Suprapubic skin (tissue), 4 donors: ENCODE results near the gene CCDC159. TPM values are rescaled to one million over a fixed set of nuclear protein-coding genes. Genes with fewer than 3 reads are reported as not detected.
"Not testable (repeated sequence)": the region's sequence is repeated elsewhere in the genome, so short reads cannot be mapped to it uniquely, and the experiment has no call there.

ENCODE experiments used
- DNase-seq, 2 donors: peaks; one replicate each; pipeline ENCODE4 v3.0.0-alpha.2; 2019; ENCODE audit warnings: low spot score in 2 of 2
- H3K27ac ChIP-seq: fragments of 200-600 bp; sonication (generic); one replicate; pipeline ENCODE4 v1.5.1; 2019
- H3K27me3 ChIP-seq: fragments of 200-600 bp; sonication (generic); one replicate; pipeline ENCODE4 v1.5.1; 2019
- H3K36me3 ChIP-seq: fragments of 200-600 bp; sonication (generic); one replicate; pipeline ENCODE4 v1.5.1; 2019
- H3K4me1 ChIP-seq: fragments of 200-600 bp; sonication (generic); one replicate; pipeline ENCODE4 v1.5.1; 2019
- H3K4me3 ChIP-seq: fragments of 200-600 bp; sonication (generic); one replicate; pipeline ENCODE4 v1.5.1; 2019; ENCODE audit warnings: mild to moderate bottlenecking
- H3K9me3 ChIP-seq: fragments of 200-600 bp; sonication (generic); one replicate; pipeline ENCODE4 v1.5.1; 2019
- EP300 ChIP-seq: sonication (generic); formaldehyde crosslinking; IDR thresholded peaks from one replicate; pipeline ENCODE4 v1.6.1; 2017; ENCODE audit warnings: antibody characterized with exemption
- POLR2A ChIP-seq, 2 donors: fragments of 450-650 bp; IDR thresholded peaks; one replicate each; pipeline ENCODE4 v1.6.1; 2017; ENCODE audit warnings: antibody characterized with exemption in 2 of 2, mild to moderate bottlenecking in 2 of 2, moderate library complexity in 2 of 2
- POLR2AphosphoS5 ChIP-seq, 3 donors: sonication (generic); formaldehyde crosslinking; IDR thresholded peaks; one replicate each; pipeline ENCODE4 v1.6.1; 2017; ENCODE audit warnings: antibody characterized with exemption in 3 of 3
- WGBS: methylation state at CpG from one replicate; pipeline ENCODE4 v1.1.5; 2018; 5-methylcytosine and 5-hydroxymethylcytosine counted together
- total RNA-seq, 4 donors: library from RNA; depleted of rRNA; stranded (reverse); fragments of >200 nt; gene quantifications; one replicate each; pipeline ENCODE4 v1.1.0, GENCODE V29; 2016
- TF ChIP-seq, protein P1 (sequence below), 2 donors: fragments of 200-600 bp in 1 of 2; fragments of 450-650 bp in 1 of 2; sonication (generic) in 1 of 2; IDR thresholded peaks; one replicate each; pipeline ENCODE4 v1.5.1; 2016 to 2019; ENCODE audit warnings: antibody characterized with exemption in 2 of 2, mild to moderate bottlenecking in 1 of 2, moderate library complexity in 1 of 2

Gene CCDC159
- total RNA-seq, 4 donors from 2014 or later = 8.0 to 58.3 (median 14.3) TPM

DNA sequence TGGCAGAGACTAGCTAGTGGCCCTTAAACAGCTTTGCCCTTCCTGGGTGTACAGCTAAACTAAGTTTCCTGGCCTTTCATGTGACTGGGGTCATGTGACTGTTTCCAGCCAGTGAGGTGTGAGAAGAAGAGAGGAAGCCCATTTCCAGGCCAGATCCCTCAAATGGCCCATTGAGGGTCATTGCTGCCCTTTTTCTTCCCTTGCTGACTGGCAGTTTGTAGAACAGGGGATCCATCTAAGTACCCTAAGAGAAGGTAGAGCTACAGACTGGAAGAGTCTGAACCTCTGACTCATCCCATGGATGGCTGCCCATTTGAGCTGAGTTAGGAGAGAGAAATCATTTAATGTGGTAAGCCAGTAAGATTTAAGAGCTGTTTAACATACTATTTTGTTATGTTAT is 30.9 kb downstream of the CCDC159 start:
- Histone ChIP-seq H3K4me1 (peaks cover 63% of the 10 kb centered on the region), H3K36me3 (no peaks in the 10 kb centered on the region), H3K27me3 (peaks cover 5% of the 10 kb centered on the region), H3K27ac (no peak overlapping the region), H3K9me3 (no peaks in the 10 kb centered on the region), H3K4me3 (no peak overlapping the region)
- TF ChIP-seq POLR2AphosphoS5 (IDR thresholded peaks at IDR 0.05) (no peak), POLR2A (IDR thresholded peaks at IDR 0.05) (no peak), EP300 (no peak)
- TF ChIP-seq, protein P1, sequence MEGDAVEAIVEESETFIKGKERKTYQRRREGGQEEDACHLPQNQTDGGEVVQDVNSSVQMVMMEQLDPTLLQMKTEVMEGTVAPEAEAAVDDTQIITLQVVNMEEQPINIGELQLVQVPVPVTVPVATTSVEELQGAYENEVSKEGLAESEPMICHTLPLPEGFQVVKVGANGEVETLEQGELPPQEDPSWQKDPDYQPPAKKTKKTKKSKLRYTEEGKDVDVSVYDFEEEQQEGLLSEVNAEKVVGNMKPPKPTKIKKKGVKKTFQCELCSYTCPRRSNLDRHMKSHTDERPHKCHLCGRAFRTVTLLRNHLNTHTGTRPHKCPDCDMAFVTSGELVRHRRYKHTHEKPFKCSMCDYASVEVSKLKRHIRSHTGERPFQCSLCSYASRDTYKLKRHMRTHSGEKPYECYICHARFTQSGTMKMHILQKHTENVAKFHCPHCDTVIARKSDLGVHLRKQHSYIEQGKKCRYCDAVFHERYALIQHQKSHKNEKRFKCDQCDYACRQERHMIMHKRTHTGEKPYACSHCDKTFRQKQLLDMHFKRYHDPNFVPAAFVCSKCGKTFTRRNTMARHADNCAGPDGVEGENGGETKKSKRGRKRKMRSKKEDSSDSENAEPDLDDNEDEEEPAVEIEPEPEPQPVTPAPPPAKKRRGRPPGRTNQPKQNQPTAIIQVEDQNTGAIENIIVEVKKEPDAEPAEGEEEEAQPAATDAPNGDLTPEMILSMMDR (IDR thresholded peaks at IDR 0.05) = no peak
- DNase-seq = no peak

- Histone ChIP-seq H3K4me1 (peaks cover 69% of the 10 kb centered on the region), H3K9me3 (no peaks in the 10 kb centered on the region), H3K27ac (no peak overlapping the region), H3K36me3 (no peaks in the 10 kb centered on the region), H3K4me3 (no peak overlapping the region), H3K27me3 (peaks cover 9% of the 10 kb centered on the region)
- no peak for DNase-seq
- 93% methylated on average over 3 of the region's 3 CpGs for WGBS
- TF ChIP-seq POLR2AphosphoS5 (IDR thresholded peaks at IDR 0.05) (no peak), POLR2A (IDR thresholded peaks at IDR 0.05) (no peak), EP300 (no peak)
- TF ChIP-seq, protein P1 (IDR thresholded peaks at IDR 0.05) = no peak
These were observed 31.4 kb downstream of the CCDC159 start for GRCh38 chr19:11377756-11378155.

DNA sequence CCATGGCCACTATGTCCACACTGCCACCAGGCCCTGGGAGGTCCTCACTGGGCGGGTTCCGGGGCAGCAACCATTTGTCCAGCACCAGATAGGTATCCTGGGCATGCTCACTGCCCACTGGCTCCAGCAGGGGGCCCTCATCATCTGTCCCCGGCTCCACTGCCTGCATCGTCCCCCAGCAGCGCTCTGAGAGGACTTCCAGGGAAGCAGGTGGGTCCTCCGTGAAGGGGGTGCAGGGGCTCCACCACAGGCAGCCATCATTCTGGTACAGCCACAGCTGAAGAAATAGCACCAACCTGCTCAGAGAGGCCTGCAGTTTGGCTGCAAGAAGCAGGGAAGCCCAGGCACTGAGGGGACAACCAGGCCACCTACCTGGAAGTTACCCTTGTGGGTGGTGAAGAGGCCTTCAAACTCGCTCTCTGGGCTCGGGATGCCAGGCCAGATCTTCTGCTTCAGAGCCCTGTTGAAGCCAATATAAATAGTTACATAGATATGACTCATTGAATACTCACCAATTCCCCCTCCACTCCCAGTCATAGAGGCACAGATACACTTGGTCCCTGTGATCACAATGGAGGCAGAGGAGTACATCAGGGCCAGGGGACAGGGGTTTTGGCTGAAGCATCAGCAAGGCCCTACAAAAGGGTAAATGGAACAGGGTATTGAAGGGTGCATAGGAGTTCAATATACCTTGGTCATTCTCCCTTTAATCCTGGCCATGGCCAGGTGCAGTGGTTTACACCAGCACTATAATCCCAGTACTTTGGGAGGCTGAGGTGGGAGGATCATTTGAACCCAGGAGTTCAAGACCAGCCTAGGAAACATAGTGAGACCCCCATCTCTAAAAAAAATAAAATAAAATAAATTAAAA is 32.2 kb downstream of the CCDC159 start:
- no peaks in the 10 kb centered on the region for H3K36me3 ChIP-seq
- TF ChIP-seq POLR2A (IDR thresholded peaks at IDR 0.05) = no peak
- no peak for TF ChIP-seq EP300
- TF ChIP-seq, protein P1 (IDR thresholded peaks at IDR 0.05) = peak in 1 of 2 donors; percentile 40
- H3K4me1 ChIP-seq = peaks cover 76% of the 10 kb centered on the region
- peaks cover 17% of the 10 kb centered on the region for H3K27me3 ChIP-seq
- 48% methylated on average over 2 of the region's 8 CpGs for WGBS
- H3K4me3 ChIP-seq = no peak overlapping the region
- no peak for DNase-seq
- no peaks in the 10 kb centered on the region for H3K9me3 ChIP-seq
- H3K27ac ChIP-seq = no peak overlapping the region

- WGBS = 90% methylated on average over 14 of the region's 14 CpGs
These were observed 33.0 kb downstream of the CCDC159 start for GRCh38 chr19:11379269-11379845.

DNA sequence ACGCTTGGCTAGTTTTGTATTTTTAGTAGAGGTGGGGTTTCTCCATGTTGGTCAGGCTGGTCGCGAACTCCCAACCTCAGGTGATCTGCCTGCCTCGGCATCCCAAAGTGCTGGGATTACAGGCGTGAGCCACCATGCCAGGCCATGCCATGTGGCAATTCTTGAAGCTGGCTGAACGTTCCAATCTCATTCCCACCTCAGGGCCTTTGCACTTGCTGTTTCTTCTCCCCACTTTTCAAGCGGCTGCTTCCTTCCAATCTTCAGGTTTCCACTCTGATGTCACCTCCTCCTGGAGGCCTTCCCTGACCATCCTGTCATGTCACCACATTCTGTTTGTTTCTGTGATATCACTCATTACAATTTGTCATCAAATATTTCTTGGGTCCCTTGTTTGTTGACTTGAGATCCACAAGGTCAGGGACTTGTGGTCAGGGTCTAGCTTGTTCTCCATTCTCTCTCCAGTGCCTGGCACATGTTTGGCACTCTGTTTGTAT is 33.6 kb downstream of the CCDC159 start:
- Histone ChIP-seq H3K36me3 (no peaks in the 10 kb centered on the region), H3K4me3 (no peak overlapping the region), H3K27ac (no peak overlapping the region), H3K27me3 (peaks cover 21% of the 10 kb centered on the region), H3K4me1 (peaks cover 79% of the 10 kb centered on the region), H3K9me3 (no peaks in the 10 kb centered on the region)
- WGBS = 92% methylated on average over 7 of the region's 7 CpGs
- no peak for TF ChIP-seq EP300
- TF ChIP-seq, protein P1 (IDR thresholded peaks at IDR 0.05) = no peak
- no peak for TF ChIP-seq POLR2A (IDR thresholded peaks at IDR 0.05)
- no peak for TF ChIP-seq POLR2AphosphoS5 (IDR thresholded peaks at IDR 0.05)
- no peak for DNase-seq

More at GRCh38 chr19:11379269-11379845, 33.0 kb downstream of the CCDC159 start:
- not testable (repeated sequence) for H3K9me3 ChIP-seq, H3K36me3 ChIP-seq, DNase-seq, H3K4me3 ChIP-seq, H3K27ac ChIP-seq
- H3K4me1 ChIP-seq = peaks cover 77% of the 10 kb centered on the region
- peaks cover 21% of the 10 kb centered on the region for H3K27me3 ChIP-seq
